ENCODE results near the gene HIGD1B. TPM values are rescaled to one million over a fixed set of nuclear protein-coding genes. Genes with fewer than 3 reads are reported as not detected.

Gene HIGD1B
- total RNA-seq, 1 experiment from 2014 or later: not detected

DNA sequence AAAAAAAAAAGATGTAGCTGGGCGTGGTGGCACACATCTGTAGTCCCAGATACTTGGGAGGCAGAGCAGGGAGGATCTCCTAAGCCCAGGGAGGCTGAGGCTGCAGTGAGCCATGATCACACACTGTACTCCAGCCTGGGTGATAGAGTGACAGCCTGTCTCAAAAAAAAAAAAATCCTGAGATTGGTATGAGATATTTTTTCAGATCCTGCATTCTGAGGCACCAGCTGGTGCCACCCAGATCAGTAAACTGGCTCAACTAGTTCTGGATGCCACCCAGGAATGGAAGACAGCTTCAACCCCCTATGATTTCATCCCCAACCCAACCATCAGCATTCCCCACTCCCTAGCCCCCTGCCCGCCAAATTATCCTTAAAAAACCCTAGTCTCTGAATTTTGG is 10.5 kb upstream of the HIGD1B start:
- ChIA-PET CTCF (no interaction called here), POLR2A (interaction anchor here (0.6 kb wide), 1 partner anchor 9 kb away, joined by 3 read pairs; no protein-coding TSS in a partner anchor)
- BruUV-seq (replicated peaks): no TSS peak

GRCh38 chr17:44840274-44840673 is 7.4 kb upstream of the HIGD1B start:
- Histone ChIP-seq H3K9me2 (ENCODE audit: insufficient read depth) (no peaks in the 10 kb centered on the region), H3K9me3 (ENCODE audit: control insufficient read depth in 1 of 2, insufficient read depth in 1 of 2, low read depth in 1 of 2, low read length in 2 of 2) (no peaks in the 10 kb centered on the region), H2AFZ (ENCODE audit: low read depth, low read length, poor library complexity, severe bottlenecking) (no peak overlapping the region), H3K36me3 (ENCODE audit: control insufficient read depth in 1 of 2, insufficient read depth in 2 of 2, low read length in 2 of 2) (no peaks in the 10 kb centered on the region), H3K27ac (ENCODE audit: low read depth, low read length) (no peak overlapping the region), H4K20me1 (ENCODE audit: insufficient read depth) (no peaks in the 10 kb centered on the region), H3K4me1 (ENCODE audit: control insufficient read depth in 1 of 2, insufficient read depth in 2 of 2, low read length in 2 of 2) (peaks cover 9 to 10% of the 10 kb centered on the region in 2 experiments; a peak in 3 of 4 replicates), H3K79me2 (ENCODE audit: insufficient read depth, low read length) (no peaks in the 10 kb centered on the region), H3K27me3 (ENCODE audit: insufficient read depth, low read length) (no peaks in the 10 kb centered on the region), H3K4me3 (replicated peaks in 1 of 2; ENCODE audit: low read depth in 1 of 2, low read length in 2 of 2) (no peak overlapping the region), H3K4me2 (ENCODE audit: low read length) (no peak overlapping the region), H3K9ac (ENCODE audit: low read length) (no peak overlapping the region)
- no peak for ATAC-seq
- BruUV-seq (replicated peaks): no TSS peak
- ChIA-PET POLR2A (no interaction called here), CTCF (no interaction called here), RAD21 (ENCODE audit: low non-redundant PET in 1 of 2, low total read pairs in 2 of 2, uncharacterized antibody in 2 of 2, unreplicated experiment in 2 of 2) (no interaction called here)
- intact Hi-C loops (cut with micrococcal nuclease): no loop called here
- DNase-seq (ENCODE audit: low read depth, low spot score): no peak
- TF ChIP-seq POLR2A (IDR thresholded peaks at IDR 0.05; ENCODE audit: borderline replicate concordance, extremely low read depth, insufficient read depth, insufficient read length) (no peak), ELF1 (IDR thresholded peaks at IDR 0.05; ENCODE audit: borderline replicate concordance, low read depth) (no peak), EZH2 (IDR thresholded peaks at IDR 0.05) (no peak), REST (IDR thresholded peaks at IDR 0.05; ENCODE audit: low read depth) (no peak), SP1 (IDR thresholded peaks at IDR 0.05; ENCODE audit: low read depth) (no peak), RAD21 (IDR thresholded peaks at IDR 0.05; ENCODE audit: low read depth) (no peak), POLR2AphosphoS5 (IDR thresholded peaks at IDR 0.05; ENCODE audit: low read depth, low read length) (no peak), YY1 (IDR thresholded peaks at IDR 0.05; ENCODE audit: extremely low read depth, insufficient replicate concordance, low read depth, low read length) (no peak)
- TF ChIP-seq, protein P1, sequence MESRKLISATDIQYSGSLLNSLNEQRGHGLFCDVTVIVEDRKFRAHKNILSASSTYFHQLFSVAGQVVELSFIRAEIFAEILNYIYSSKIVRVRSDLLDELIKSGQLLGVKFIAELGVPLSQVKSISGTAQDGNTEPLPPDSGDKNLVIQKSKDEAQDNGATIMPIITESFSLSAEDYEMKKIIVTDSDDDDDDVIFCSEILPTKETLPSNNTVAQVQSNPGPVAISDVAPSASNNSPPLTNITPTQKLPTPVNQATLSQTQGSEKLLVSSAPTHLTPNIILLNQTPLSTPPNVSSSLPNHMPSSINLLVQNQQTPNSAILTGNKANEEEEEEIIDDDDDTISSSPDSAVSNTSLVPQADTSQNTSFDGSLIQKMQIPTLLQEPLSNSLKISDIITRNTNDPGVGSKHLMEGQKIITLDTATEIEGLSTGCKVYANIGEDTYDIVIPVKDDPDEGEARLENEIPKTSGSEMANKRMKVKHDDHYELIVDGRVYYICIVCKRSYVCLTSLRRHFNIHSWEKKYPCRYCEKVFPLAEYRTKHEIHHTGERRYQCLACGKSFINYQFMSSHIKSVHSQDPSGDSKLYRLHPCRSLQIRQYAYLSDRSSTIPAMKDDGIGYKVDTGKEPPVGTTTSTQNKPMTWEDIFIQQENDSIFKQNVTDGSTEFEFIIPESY (IDR thresholded peaks at IDR 0.05; ENCODE audit: extremely low read depth, insufficient replicate concordance, low read length): no peak

More for the DNA sequence above, 10.5 kb upstream of the HIGD1B start:
- DNase-seq (ENCODE audit: low read depth, low spot score) (no peak), ATAC-seq (no peak)
- no peaks in the 10 kb centered on the region for H4K20me1 ChIP-seq (ENCODE audit: insufficient read depth)
- H3K9me2 ChIP-seq (ENCODE audit: insufficient read depth): no peaks in the 10 kb centered on the region
- H3K4me3 ChIP-seq (replicated peaks in 1 of 2; ENCODE audit: low read depth in 1 of 2, low read length in 2 of 2): no peak overlapping the region
- H3K4me2 ChIP-seq (ENCODE audit: low read length): no peak overlapping the region
- RAD21 ChIA-PET (ENCODE audit: low non-redundant PET in 1 of 2, low total read pairs in 2 of 2, uncharacterized antibody in 2 of 2, unreplicated experiment in 2 of 2): no interaction called here
- no peak overlapping the region for H3K27ac ChIP-seq (ENCODE audit: low read depth, low read length)
- no peaks in the 10 kb centered on the region for H3K9me3 ChIP-seq (ENCODE audit: control insufficient read depth in 1 of 2, insufficient read depth in 1 of 2, low read depth in 1 of 2, low read length in 2 of 2)
- TF ChIP-seq, protein P1 (IDR thresholded peaks at IDR 0.05; ENCODE audit: extremely low read depth, insufficient replicate concordance, low read length): no peak
- no peak for TF ChIP-seq SIN3A (IDR thresholded peaks at IDR 0.05; ENCODE audit: low read depth)
- TF ChIP-seq CEBPB (IDR thresholded peaks at IDR 0.05; ENCODE audit: low read depth): no peak
- TF ChIP-seq SRF (IDR thresholded peaks at IDR 0.05; ENCODE audit: low read depth): no peak
- no peak for TF ChIP-seq YY1 (IDR thresholded peaks at IDR 0.05; ENCODE audit: extremely low read depth, insufficient replicate concordance, low read depth, low read length)
- H3K79me2 ChIP-seq (ENCODE audit: insufficient read depth, low read length): no peaks in the 10 kb centered on the region
- no peaks in the 10 kb centered on the region for H3K36me3 ChIP-seq (ENCODE audit: control insufficient read depth in 1 of 2, insufficient read depth in 2 of 2, low read length in 2 of 2)
- H3K4me1 ChIP-seq (ENCODE audit: control insufficient read depth in 1 of 2, insufficient read depth in 2 of 2, low read length in 2 of 2): peaks cover 11 to 17% of the 10 kb centered on the region in 2 experiments
- no peak overlapping the region for H2AFZ ChIP-seq (ENCODE audit: low read depth, low read length, poor library complexity, severe bottlenecking)
- H3K9ac ChIP-seq (ENCODE audit: low read length): no peak overlapping the region
- intact Hi-C loops (cut with micrococcal nuclease): no loop called here
- no peaks in the 10 kb centered on the region for H3K27me3 ChIP-seq (ENCODE audit: insufficient read depth, low read length)

Data from HCT116 (cell line).